Transverse colon (tissue), 4 donors: ENCODE measurements around the gene TRIM51. TPM values are rescaled to one million over a fixed set of nuclear protein-coding genes. Genes with fewer than 3 reads are reported as not detected.
"Not testable (repeated sequence)": the region's sequence is repeated elsewhere in the genome, so short reads cannot be mapped to it uniquely, and the experiment has no call there.

Experiments used
- DNase-seq: peaks from one replicate; pipeline ENCODE4 v3.0.0-alpha.2; 2019
- H3K27ac ChIP-seq, 4 donors: fragments of 200-600 bp; sonication (generic); 2 replicates each; pipeline ENCODE4 v1.5.1; 2016 to 2018; ENCODE audit warnings: inconsistent platforms in 4 of 4
- H3K27me3 ChIP-seq: fragments of 200-600 bp; sonication (generic); 2 replicates; pipeline ENCODE4 v1.5.1; 2017; ENCODE audit warnings: inconsistent platforms
- H3K36me3 ChIP-seq, 4 donors: fragments of 200-600 bp; sonication (generic); 2 replicates each; pipeline ENCODE4 v1.5.1; 2017 to 2019; ENCODE audit warnings: inconsistent platforms in 4 of 4
- H3K4me1 ChIP-seq, 4 donors: fragments of 200-600 bp; sonication (generic); 2 replicates each; pipeline ENCODE4 v1.5.1; 2017 to 2020; ENCODE audit warnings: inconsistent platforms in 4 of 4
- H3K4me3 ChIP-seq, 4 donors: fragments of 200-600 bp; sonication (generic); 1 replicate in 1 of 4; 2 replicates in 3 of 4; pipeline versions ENCODE4 v1.5.1 to v1.6.1; 2017 to 2019; ENCODE audit warnings: inconsistent platforms in 4 of 4
- H3K9me3 ChIP-seq, 2 donors: fragments of 200-600 bp; sonication (generic); 2 replicates each; pipeline ENCODE4 v1.5.1; 2017 to 2019; ENCODE audit warnings: inconsistent platforms in 2 of 2
- CTCF ChIP-seq, 5 experiments: fragments of 200-600 bp in 3 of 5; fragments of 450-650 bp in 2 of 5; sonication (generic) in 3 of 5; IDR thresholded peaks; 1 replicate in 2 of 5; 2 replicates in 3 of 5; pipeline ENCODE4 v1.5.1; 2016 to 2017; ENCODE audit warnings: antibody characterized with exemption in 5 of 5, inconsistent platforms in 3 of 5, mild to moderate bottlenecking in 2 of 5, moderate library complexity in 1 of 5
- EP300 ChIP-seq: sonication (generic); formaldehyde crosslinking; IDR thresholded peaks from one replicate; pipeline ENCODE4 v1.6.1; 2017; ENCODE audit warnings: antibody characterized with exemption, low read depth
- POLR2A ChIP-seq: fragments of 450-650 bp; IDR thresholded peaks from one replicate; pipeline ENCODE4 v1.6.1; 2016; ENCODE audit warnings: antibody characterized with exemption, mild to moderate bottlenecking, moderate library complexity
- POLR2AphosphoS5 ChIP-seq, 3 donors: sonication (generic); formaldehyde crosslinking; IDR thresholded peaks; one replicate each; pipeline ENCODE4 v1.6.1; 2016; ENCODE audit warnings: antibody characterized with exemption in 3 of 3
- WGBS, 2 donors: methylation state at CpG; one replicate each; pipeline ENCODE4 v1.1.5; 2018; ENCODE audit warnings: low coverage in 1 of 2; 5-methylcytosine and 5-hydroxymethylcytosine counted together
- in situ Hi-C, 4 donors: fragments of 200-750 bp; cut with MboI; loops; one replicate each; pipeline versions ENCODE4 v1.15.0 to v1.15.1; 2017; ENCODE audit warnings: low sequenced_read_pairs in 3 of 4, low pct_ligation_motif_present in 1 of 4, low pct_unique_long_range_greater_than_20kb in 1 of 4
- intact Hi-C: fragments of 100-400 bp; cut with DNase I; formaldehyde crosslinking; loops from one replicate; pipeline ENCODE4 v1.15.1; 2023; ENCODE audit warnings: low total_unique reads
- total RNA-seq, 4 donors: library from RNA; depleted of rRNA; stranded (reverse); fragments of >200 nt; gene quantifications; one replicate each; pipeline ENCODE4 v1.1.0, GENCODE V29; 2016

The TRIM51 gene
- total RNA-seq, 4 donors from 2014 or later = not detected

DNA sequence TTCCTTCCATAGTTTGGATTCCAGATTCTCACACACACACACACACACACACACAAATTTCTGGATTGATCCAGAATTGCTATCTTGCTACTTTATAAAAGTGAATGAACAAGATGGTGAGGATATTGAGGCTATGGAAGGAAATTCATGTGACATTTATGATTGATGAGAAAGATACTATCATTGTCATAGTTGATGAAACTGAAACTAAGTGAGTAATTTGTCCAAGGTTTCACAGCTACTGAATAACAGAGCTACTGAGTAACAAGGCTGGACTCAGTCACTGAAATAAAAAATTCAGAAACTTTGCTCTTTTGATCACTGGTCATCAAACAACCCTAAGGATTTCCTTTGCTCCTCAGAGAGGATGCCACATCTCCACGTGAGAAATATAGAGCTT lies 28.4 kb upstream of the TRIM51 start:
- Histone ChIP-seq H3K36me3 (no peaks in the 10 kb centered on the region), H3K27me3 (no peaks in the 10 kb centered on the region), H3K9me3 (no peaks in the 10 kb centered on the region), H3K4me1 (no peaks in the 10 kb centered on the region), H3K27ac (no peak overlapping the region), H3K4me3 (no peak overlapping the region)
- WGBS, 2 donors = 10 to 44% methylated on average over 1 of the region's 1 CpG
- DNase-seq = no peak
- TF ChIP-seq EP300 (no peak), CTCF (IDR thresholded peaks at IDR 0.05) (no peak), POLR2A (no peak), POLR2AphosphoS5 (IDR thresholded peaks at IDR 0.05) (no peak)
- in situ Hi-C loops = no loop called here
- intact Hi-C loops = no loop called here

DNA sequence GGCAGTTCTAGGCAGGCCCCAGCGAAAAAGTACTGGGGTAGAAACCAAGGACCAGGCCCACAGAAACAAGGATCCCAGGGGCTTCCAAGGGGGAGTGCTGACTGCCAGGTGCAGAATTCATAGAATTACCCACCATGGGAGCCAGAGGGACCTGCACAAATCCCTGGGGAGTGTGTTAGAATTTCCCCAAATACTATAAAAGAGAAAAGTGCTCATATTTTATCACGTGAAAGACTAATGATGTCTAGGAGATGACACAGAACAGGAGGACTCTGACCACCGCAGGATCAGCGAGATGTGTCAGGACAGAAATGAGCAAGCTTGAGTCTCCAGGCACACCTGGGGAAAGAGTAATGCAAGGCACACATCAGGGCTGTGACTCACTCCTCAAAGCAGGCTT lies 15.7 kb upstream of the TRIM51 start:
- DNase-seq, H3K4me3 ChIP-seq, intact Hi-C loops, H3K9me3 ChIP-seq, H3K27ac ChIP-seq, in situ Hi-C loops, H3K27me3 ChIP-seq, H3K36me3 ChIP-seq, H3K4me1 ChIP-seq: not testable (repeated sequence)
- 33 to 72% methylated on average over 1 to 4 of the region's 4 CpGs for WGBS, 2 donors

GRCh38 chr11:55872731-55873130 lies 10.4 kb upstream of the TRIM51 start:
- H3K4me1 ChIP-seq, H3K36me3 ChIP-seq, H3K9me3 ChIP-seq, H3K27me3 ChIP-seq, H3K27ac ChIP-seq, DNase-seq, in situ Hi-C loops, intact Hi-C loops: not testable (repeated sequence)
- H3K4me3 ChIP-seq = peak overlapping the region in 3 of 4 donors; percentile 23 to 37 (median 26)
- 80% methylated on average over 21 of the region's 33 CpGs; no CpG with 5 or more reads in 1 of the 2 donors for WGBS, 2 donors

- H3K36me3 ChIP-seq, in situ Hi-C loops, DNase-seq, H3K9me3 ChIP-seq, H3K27me3 ChIP-seq, H3K27ac ChIP-seq, H3K4me1 ChIP-seq, intact Hi-C loops: not testable (repeated sequence)
- H3K4me3 ChIP-seq = peak overlapping the region in 3 of 4 donors; percentile 23 to 37 (median 26)
- 73% methylated on average over 12 of the region's 34 CpGs; no CpG with 5 or more reads in 1 of the 2 donors for WGBS, 2 donors
Measured at GRCh38 chr11:55873146-55873545, 10.0 kb upstream of the TRIM51 start.

DNA sequence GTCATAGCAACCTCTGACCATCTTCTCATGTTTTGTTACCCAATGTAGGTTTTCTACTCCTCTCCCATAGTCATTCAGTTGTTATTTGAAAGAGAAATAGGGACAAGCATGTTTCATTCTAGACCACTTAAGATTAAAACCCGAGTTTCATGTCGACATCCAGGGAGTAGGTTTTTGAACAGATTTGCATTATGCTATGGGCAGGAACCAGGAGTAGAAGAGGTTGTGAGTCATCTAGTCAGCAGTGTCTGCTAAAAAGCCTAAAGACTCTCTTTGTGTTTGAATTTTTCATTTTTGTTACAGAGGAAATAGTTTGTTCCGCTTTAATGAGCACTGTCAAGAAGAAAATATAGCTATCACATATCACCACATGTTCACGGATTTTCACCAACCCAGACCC lies 1.9 kb downstream of the TRIM51 start:
- 82 to 85% methylated on average over 4 of the region's 4 CpGs for WGBS, 2 donors
- H3K27ac ChIP-seq, H3K27me3 ChIP-seq, H3K4me3 ChIP-seq, H3K4me1 ChIP-seq, in situ Hi-C loops, intact Hi-C loops, H3K36me3 ChIP-seq, H3K9me3 ChIP-seq, DNase-seq: not testable (repeated sequence)

DNA sequence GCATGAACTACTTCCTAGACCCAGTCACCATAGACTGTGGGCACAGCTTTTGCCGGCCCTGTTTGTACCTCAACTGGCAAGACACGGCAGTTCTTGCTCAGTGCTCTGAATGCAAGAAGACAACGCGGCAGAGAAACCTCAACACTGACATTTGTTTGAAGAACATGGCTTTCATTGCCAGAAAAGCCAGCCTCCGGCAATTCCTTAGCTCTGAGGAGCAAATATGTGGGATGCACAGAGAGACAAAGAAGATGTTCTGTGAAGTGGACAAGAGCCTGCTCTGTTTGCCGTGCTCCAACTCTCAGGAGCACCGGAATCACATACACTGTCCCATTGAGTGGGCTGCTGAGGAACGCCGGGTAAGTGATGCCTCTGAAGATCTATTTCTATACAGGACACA lies 2.4 kb downstream of the TRIM51 start:
- H3K36me3 ChIP-seq, H3K9me3 ChIP-seq, intact Hi-C loops, in situ Hi-C loops, H3K27ac ChIP-seq, H3K4me3 ChIP-seq, DNase-seq, H3K27me3 ChIP-seq, H3K4me1 ChIP-seq: not testable (repeated sequence)
- 77 to 90% methylated on average over 4 to 9 of the region's 9 CpGs for WGBS, 2 donors

GRCh38 chr11:55895216-55895615 lies 12.1 kb downstream of the TRIM51 start:
- no peaks in the 10 kb centered on the region for H3K9me3 ChIP-seq

More at GRCh38 chr11:55895216-55895615, 12.1 kb downstream of the TRIM51 start:
- no peaks in the 10 kb centered on the region for H3K27me3 ChIP-seq
- 68 to 80% methylated on average over 1 to 8 of the region's 8 CpGs for WGBS, 2 donors
- H3K4me1 ChIP-seq = no peaks in the 10 kb centered on the region
- DNase-seq = no peak
- no peaks in the 10 kb centered on the region for H3K36me3 ChIP-seq
- in situ Hi-C loops (no loop called here), intact Hi-C loops (no loop called here)
- no peak overlapping the region for H3K4me3 ChIP-seq
- TF ChIP-seq CTCF (IDR thresholded peaks at IDR 0.05) (no peak), POLR2A (no peak), POLR2AphosphoS5 (IDR thresholded peaks at IDR 0.05) (no peak), EP300 (no peak)
- H3K27ac ChIP-seq = no peak overlapping the region
